GM19467 (cell line): ENCODE data around the gene STX18.
A peak's percentile ranks its signal among the peaks of the same experiment; 100 is the strongest.
"Not testable (repeated sequence)": the region's sequence is repeated elsewhere in the genome, so short reads cannot be mapped to it uniquely, and the experiment has no call there.

Experiments used
- ATAC-seq: cut with Tn5 transposase; IDR thresholded peaks from one replicate; pipeline ENCODE4 v1.9.1; 2021; ENCODE audit warnings: mild to moderate bottlenecking, moderate library complexity; ENCODE audit not compliant: unreplicated experiment

The STX18 gene

GRCh38 chr4:4541661-4542570, at the start of gene STX18:
Gene STX18 (minus strand): TSS chr4:4542048. CDS start chr4:4541964, 84 bp downstream.
- ATAC-seq = peak; percentile 84

DNA sequence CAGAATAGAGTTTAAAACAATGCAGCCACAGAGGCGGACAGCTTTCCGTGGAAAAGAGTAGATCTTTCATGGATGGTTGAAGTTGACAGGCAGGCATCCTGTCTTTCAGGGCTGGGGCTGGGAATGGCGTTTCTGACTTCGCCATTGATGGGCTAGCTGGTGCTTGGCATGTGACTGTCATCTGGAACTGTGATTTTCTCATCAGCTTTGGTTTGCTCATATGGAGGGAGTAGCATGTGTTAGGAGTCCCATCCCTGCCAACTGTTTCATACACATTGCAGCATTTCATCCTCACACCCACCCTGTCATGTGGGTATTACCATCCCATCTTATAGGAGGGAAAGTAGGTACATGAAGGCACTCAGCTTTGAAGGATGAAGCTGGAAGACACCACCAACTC, 49.2 kb upstream of the STX18 start:
- no peak for ATAC-seq

DNA sequence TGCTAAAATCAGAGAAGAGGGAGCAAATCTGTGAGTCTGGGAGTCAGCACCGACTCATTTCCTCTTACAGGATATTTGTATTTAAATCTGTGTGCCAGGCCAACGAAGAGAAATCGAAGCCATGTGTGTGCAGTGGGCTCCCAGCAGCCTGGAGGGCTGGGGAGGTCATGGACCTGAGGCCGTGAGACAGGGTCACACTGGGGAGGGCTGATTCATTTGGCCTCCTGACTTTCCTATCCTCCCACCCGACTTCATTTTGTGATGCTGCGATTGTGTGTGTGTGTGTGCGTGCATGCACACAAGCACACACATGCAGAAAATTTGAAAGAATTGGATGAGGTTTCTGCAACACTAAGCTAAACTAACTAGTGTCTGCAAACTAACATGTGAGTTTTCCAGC, 48.7 kb upstream of the STX18 start:
- ATAC-seq = no peak

DNA sequence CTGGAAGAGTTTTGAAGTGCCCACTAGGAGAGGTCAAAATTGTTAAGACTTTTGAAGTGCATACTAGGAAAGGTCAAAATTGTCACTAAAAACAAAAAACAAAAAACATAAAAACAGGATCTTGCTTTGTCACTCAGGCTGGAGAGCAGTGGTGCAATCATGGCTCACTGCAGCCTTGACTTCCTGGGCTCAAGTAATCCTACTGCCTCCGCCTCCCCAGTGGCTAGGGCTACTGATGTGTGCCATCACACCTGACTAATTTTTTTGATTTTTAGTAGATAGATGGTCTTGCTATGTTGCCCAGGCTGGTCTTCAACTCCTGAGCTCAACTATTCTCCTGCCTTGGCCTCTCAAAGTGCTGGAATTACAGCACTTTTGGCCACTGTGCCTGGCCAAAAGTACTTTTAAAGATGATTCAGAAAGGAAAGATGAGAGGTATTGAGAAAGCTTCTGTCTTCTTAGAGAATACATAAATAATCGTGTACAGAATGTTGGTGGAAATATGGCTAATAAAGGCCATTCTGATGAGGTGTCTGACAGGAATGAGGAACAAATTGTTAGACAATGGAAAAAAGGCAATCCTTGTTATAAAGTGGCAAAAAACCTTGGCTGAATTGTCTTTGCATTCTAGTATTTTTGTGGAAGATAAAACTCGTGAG, 43.3 kb upstream of the STX18 start:
- ATAC-seq = no peak

DNA sequence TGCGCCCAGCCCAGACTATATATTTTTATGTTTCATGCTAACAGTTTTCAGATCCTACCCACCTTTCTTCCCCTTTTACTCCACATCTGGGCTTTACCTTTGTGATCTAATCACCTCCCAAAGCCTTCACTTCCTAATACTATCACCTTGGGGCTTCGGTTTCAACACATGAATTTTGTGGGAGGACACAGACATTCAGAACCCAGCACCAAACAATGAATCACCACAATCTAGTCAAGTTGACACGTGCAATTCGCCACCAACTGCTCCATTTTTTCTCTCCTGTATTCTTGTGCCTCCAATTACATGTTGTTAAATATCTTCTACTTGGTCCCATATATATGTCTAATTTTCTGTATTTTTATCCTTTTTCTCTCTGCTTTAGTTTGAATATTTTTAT, 41.8 kb upstream of the STX18 start:
- no peak for ATAC-seq

- ATAC-seq = no peak
These were observed 40.8 kb upstream of the STX18 start for GRCh38 chr4:4582653-4583052.

- ATAC-seq = no peak
These were observed 38.6 kb upstream of the STX18 start for GRCh38 chr4:4580494-4580893.

GRCh38 chr4:4578981-4579380, 37.1 kb upstream of the STX18 start:
- ATAC-seq = no peak

- no peak for ATAC-seq
These were observed 35.6 kb upstream of the STX18 start for GRCh38 chr4:4577359-4577875.

- ATAC-seq = peak; percentile 79
These were observed 33.7 kb upstream of the STX18 start for GRCh38 chr4:4575284-4576211.

DNA sequence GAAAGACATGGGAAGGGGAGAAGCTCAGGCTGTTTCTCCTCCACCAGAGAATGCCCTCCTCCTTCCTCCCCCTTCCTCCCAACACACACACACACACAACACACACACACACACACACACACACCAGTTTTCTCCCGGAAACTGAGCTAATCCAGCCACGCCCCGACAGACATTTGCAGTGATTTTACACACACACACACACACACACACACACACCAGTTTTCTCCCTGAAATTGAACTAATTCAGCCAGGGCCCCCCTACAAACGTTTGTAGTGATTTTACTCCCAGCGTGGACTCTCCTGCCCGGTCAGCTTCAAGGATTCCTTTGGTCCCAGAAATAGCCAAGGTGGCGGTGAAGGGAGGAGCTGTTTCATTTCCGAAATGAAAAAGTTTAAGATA, 32.9 kb upstream of the STX18 start:
- no peak for ATAC-seq

DNA sequence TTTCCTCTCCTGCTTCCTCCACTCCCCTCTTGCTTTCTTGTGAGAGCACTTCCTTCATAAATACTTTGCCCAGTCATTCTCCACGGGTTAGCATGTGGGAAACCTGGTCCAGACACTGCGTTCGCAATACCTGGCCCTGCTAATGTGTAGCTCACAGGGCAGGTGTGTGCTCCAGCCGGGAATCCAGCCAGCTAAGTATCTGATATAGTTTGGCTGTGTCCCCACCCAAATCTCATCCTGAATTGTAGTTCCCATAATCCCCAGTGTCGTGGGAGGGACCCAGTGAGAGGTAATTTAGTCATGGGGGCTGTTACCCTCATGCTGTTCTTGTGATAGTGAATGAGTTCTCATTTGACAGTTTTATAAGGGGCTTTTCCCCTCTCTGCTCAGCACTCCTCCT, 32.2 kb upstream of the STX18 start:
- ATAC-seq = no peak

DNA sequence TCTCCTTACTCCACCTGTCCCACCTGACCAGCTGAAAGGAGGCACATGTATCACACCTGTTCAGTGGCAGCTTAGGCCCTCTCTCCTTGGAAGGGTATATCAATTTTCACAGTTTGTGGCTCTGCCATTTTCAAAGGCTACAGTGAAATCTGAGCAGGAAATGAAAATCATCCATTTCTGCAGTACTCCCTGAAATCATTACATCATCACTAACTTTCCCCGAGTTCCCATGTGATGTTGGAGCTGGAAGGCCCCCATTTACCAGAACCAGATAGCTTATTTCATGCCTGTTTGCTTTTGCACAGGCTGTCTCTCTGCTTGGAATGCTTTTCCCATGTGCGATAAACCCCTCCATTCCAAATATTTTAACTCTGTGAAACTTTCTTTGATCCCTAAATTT, 31.0 kb upstream of the STX18 start:
- no peak for ATAC-seq

DNA sequence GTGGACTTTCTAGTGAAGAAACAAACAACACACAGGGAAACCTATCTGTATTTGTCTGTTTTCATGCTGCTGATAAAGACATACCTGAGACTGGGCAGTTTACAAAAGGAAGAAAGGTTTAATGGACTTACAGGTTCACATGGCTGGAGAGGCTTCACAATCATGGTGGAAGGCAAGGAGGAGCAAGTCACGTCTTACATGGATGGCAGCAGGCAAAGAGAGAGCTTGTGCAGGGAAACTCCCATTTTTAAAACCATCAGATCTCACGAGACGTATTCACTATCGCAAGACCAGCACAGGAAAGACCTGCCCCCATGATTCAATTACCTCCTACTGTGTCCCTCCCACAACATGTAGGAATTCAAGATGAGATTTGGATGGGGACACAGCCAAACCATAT, 28.0 kb upstream of the STX18 start:
- ATAC-seq = not testable (repeated sequence)

- no peak for ATAC-seq
These were observed 27.1 kb upstream of the STX18 start for GRCh38 chr4:4568806-4569427.

DNA sequence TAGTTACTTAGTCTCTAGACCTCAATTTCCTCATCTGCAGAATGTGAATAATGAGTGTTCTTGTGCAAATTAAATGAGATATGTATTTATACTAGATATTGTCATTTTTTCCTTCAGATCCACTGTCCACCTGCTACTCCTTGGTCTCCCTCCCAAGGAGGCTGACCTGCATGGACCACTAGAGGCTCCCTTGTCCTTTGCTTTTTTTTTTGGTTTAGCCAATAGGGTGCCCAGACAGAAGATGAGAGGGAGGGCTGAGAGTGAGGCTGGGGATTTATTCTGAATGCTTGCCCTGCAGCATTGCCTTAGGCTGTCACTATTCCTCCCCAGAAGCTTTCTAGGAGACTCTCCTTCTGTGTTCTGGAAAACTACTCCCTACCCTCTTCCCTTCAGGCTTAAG, 24.5 kb upstream of the STX18 start:
- ATAC-seq = not testable (repeated sequence)

GRCh38 chr4:4564522-4564921, 22.7 kb upstream of the STX18 start:
- no peak for ATAC-seq

DNA sequence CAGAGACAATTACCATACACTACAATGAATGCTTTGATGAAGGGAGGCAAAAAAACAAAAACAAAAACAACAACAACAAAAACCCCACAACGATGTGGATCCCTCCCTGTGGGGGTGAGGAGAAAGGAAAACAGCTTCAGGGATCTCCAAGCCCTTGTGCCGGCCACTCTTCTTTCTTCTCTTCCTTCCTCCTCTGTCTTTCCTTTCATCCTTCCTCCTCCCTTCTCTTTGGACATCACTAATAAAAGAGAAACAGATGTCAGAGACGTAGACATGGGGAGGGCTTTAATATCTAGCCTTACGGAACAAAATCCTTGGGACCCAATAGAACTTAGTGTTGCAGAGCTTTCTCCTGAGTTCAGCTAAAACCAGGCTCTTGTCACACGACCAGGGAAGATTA, 18.8 kb upstream of the STX18 start:
- ATAC-seq = no peak

DNA sequence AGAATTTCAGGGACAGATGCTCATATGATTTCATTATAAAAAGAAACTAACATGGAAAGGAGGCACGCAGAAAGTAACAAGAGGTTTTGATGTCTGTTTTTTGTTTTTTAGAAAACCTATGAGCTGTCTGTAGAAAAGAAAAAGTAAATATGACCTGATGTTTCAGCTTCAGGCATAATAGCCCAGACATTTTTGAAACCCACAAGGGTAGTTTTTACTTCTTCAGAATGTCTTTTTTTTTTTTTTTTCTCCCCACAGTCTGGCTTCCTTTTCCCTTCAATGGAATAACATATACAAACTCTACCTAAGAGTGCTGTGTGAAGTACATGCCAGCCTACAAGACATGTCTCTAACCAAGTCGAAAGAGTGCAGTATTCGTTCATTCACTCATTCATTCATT, 18.3 kb upstream of the STX18 start:
- no peak for ATAC-seq

DNA sequence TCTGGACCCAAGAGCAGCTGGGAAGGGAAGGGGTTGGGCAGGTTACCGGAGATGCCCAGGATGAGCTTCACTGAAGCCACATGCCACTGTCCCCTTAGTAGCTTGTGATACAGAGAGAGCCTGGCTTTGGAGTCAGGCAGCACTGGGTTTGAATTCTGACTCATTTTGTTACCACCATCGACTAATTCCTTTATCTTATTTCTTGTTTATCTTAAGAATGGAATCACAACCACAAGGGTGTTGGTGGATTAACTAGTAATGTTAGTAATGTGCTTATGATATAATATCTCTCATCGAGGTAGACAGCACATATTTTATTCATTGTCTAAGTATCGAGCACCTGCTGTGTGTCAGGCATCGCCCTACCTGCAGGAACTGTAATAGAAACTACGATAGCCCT, 17.7 kb upstream of the STX18 start:
- ATAC-seq = no peak

- ATAC-seq = no peak
These were observed 17.0 kb upstream of the STX18 start for GRCh38 chr4:4558881-4559280.
